HG03460 (cell line): ENCODE measurements around the gene DNAH1.

ENCODE experiments used
- ATAC-seq: cut with Tn5 transposase; IDR thresholded peaks from one replicate; pipeline ENCODE4 v1.9.1; 2021; ENCODE audit not compliant: unreplicated experiment

The DNAH1 gene

DNA sequence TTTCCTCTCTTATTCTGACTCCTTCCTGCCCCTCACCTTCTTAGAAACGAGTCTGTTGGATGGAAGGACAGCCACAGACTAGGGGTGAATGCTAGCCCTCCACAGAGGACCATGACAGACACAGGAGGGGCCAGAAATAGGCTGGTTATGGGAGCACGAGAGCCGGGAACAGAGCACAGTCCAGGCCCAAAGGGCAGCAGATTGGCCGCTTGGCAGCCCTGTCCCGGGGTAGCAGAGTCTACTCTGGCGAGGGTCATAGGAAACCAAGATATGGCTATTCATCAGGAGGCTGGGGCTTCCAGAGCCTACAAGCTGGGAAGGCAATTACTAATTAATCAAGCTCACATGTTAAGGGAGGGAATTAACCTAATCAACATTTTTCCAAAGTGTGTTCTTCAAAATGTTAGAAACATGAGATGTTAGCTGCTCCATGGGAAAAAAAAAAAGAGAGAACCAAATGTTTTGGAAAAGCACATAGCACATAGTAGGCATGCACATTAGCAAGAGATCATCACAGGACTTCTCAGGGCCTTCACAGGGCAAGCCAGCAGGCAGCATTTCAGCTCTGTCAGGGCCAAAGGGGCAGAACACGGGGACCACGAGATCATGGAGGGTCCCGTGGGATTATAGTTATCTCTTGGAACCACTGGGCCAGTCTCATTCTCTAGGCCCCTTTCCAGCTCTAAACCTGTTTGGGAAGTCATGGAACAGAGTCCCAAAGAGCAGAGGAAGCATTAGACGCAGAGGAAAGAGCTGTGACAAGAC lies 115.5 kb downstream of the DNAH1 start:
- ATAC-seq, result no peak

DNA sequence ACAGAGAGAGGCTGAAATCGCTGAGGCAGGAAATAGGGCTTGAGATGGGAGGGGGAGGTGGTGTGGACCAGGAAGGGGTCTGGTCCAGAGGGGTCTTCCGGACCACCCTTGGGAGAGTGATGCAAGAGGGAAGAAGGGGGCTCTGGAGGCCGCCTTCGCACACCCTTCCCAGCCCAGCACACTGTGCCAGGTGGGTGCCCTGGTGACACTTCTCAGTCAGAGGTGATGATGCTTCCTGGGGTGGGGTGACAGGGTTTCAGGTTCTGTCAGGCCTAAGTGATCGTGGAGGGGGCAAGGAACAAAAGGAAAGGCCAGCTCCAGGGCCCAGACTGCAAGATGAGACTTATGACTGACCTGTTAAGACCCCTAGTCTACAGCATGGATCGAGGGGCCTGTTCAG lies 116.1 kb downstream of the DNAH1 start:
- ATAC-seq, result no peak

DNA sequence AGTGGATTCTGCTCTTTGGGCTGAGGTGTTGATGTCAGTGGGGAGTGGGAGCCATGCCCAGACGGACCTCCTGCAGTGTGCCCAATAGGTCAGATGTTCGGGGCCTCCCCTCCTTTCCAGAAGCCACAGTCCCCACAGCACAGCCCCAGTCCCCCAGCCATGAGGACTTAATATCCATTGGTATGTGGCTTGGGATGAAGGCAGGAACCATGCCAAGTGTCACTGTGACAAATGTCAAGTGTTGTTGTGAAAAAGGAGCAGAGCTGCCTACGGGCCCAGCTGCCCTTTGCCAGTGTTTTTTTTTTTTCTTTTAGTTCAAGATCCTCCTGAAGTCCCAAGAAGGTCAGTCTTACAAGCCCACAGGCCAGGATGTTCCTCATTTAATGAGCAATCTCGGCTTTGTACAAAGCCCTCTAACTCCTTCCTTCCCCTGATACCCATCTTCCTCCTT lies 116.6 kb downstream of the DNAH1 start:
- no peak for ATAC-seq

DNA sequence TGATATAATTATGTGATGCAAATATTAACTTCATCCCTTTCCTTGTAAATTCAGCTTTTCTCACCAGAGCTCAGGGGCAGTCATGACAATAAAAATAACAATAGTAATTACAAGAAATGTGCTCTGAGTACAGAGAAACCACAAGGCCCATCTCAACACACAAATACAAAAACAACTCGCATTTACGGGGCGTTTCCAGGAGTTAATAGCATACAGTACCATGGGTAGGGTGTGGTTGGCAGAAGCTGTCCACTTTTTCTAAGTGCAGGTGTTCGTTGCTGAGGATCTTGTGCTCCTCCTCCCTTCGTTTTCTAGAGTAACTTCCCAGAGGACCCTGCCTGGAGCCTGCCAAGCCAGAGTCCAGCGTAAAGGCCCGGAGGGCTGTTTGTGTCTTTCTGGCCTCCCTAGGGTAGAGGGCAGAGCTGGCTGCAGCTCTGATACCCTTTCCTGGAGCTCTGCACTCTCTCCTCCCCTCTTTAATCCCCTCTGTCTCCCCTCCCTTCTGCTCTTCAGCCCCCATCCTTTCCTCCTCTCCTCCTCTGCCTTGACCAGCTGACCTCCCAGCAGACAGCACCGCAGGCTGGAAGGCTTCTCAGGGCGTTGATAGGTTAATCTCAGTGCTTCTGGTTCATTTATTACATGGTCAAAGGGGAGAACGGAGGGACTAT lies 117.3 kb downstream of the DNAH1 start:
- ATAC-seq, result no peak

DNA sequence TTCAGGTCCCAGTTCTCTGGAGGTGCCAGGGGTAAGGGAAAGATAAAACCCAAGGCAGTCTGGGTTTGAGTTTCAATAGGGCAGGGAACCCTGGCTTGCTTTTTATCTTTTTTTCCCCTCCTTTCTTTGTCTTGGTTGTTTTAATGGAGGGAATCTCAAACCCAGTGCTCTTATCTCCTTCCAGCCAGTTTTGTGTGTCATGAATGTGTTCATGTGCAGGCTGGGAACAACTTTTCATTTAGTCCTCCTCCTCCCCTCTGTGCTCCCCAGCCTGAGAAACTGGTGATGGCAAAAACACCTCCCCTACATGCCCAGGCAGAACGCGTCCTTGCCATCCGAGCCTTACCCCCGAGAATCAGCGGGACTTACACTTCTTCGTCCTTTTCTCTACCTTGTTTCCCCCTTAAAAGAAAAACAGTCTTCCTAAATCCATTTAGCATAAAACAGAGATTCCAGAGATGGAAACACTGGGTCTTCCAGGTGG lies 117.9 kb downstream of the DNAH1 start:
- no peak for ATAC-seq

DNA sequence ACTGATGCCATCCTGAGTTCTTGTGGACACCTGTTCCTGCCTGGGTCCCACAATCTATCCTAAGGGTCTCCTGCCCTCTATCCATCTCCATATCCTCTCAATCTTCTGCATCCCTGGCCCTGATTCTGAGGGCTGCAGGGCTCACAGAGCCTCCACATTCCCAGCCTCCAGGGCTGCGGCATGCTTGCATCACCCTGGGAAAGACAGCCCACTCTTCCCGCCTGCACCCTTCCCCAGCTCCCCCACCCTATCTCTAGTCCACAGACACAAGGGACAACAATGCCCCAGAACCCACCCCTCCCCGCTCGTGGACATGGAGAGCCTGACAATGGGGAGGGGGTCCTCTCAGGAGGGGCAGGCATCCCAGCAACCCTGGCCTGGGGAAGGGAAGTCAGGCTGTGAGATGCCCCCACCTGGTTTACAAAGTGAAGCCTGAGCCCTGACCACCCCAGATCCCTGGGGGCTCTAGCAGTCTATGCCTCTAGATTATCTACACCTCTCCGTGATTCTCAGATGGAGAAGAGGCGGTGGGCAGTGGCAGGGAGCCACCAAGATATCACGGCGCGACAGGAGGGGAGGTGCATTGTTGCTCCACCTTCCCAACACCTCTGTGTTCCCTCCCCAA lies 118.5 kb downstream of the DNAH1 start:
- ATAC-seq, result no peak

DNA sequence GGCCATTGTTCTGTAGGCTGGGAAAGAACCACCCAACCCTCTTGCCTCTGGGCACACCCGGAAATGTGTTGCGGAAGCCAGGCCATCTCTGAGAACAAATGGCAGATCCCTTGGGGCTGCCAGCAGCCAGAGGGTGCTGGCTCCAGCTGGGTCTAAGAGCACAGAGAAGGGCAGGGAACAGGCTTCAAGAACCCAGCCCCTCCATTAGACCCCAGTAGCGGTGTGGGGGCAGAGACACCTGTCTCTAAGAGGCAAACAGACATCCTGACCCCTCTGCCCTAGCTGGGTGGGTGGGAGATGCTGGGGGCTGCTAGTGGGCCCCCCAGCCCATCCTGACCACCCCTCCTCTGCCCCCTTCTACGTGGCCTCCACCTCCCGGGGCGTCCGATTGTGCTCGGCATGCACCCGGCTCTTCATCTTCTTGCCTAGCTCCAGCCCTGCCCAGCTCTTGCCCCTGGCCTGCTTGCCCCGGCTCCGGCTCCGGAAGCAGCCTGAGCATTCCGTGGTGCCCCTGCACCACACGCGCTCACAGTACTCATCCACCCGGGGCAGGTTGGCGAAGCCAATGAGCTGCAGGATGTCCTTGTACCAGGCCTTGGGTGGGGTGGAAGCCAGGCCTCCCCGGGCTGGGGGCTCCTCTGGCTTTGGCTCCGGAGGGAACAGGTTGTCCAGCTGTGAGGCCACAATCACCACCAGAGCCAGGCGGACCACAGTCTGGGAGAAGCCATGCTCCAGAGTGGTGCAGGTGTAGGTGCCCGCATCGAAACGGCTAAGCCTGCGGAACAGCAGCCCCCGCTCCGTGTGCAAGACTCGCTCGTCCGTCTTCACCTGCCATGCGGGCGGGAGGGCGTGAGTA lies 119.4 kb downstream of the DNAH1 start:
- no peak for ATAC-seq

DNA sequence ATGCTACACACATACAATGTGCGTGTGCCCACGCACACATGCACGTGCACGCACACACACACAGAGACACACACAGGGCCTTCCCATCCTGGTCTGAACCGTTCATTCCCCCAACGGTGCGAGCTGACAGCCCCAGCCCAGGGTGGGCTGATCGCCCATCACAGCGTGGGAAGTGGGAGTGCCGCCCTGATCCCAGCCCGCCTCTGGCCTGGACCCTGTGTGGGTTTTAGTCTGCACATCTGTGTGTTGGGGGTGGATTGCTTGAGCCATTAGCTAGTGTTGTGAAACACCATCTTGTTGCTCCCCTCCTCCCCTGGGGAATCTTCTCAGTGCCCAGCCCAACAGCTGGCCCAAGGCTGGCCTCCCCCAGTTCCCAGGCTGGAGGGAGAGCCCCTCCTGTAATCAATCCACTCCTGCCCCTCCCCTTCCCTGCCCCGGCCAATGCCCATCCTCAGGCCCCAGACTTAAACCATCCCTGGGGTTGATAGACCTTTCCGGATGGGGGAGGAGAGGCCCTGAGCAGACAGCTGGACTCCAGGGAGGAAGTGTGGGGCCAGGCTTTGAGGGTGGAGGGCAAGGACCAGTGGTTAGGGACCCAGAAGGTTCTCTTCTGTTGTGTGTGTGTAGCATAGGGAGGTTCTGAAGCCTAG lies 120.5 kb downstream of the DNAH1 start:
- no peak for ATAC-seq

DNA sequence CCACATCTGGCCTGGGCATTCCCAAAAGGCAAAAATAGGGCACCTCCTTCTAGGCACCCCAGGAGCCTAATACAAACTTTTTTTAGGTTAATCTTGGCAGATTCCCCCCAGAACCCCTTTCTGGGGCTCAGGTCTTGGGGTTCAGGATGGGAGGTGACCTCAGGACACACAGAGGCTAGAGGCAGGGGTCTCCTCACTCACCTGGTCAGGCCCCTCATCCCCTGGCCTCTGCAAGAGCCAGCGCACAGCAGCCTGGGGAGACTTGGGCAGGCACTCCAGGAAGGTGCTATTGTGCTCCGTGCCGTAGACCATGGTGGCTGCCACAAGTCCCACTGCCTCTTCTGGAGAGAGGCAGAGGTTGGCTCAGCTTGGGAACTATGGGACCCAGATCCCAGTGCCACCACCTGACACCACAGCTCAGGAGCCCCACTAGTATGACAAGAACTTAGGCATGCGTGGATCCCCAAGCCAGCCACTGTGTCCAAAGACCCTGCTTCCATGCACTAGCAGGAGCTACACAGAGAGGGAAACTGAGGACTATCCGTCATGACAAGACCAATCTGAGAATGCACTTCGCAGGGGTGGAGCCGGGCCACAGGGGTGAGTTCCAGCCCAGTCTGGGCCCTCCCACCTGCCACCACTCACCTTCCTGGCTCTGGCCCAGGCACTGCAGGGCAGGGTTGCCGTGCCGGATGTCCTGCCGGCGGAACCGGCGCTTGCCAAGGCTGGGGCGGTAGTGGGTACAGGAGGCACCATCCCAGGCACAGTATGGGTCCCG lies 121.4 kb downstream of the DNAH1 start:
- ATAC-seq, result no peak

DNA sequence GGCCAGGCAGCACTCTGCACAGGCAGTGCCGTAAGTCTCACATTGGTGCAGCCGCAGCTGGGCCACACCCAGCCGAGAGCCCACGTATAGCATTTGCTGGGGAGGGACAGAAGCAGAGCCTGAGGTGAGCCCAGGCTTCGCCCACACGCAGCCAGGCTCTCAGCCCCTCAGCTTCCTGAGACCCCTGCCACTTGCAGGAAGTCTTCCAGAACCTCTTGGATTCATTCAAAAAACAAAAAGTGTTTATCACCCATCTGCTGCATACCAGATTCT lies 121.9 kb downstream of the DNAH1 start:
- ATAC-seq, result no peak

DNA sequence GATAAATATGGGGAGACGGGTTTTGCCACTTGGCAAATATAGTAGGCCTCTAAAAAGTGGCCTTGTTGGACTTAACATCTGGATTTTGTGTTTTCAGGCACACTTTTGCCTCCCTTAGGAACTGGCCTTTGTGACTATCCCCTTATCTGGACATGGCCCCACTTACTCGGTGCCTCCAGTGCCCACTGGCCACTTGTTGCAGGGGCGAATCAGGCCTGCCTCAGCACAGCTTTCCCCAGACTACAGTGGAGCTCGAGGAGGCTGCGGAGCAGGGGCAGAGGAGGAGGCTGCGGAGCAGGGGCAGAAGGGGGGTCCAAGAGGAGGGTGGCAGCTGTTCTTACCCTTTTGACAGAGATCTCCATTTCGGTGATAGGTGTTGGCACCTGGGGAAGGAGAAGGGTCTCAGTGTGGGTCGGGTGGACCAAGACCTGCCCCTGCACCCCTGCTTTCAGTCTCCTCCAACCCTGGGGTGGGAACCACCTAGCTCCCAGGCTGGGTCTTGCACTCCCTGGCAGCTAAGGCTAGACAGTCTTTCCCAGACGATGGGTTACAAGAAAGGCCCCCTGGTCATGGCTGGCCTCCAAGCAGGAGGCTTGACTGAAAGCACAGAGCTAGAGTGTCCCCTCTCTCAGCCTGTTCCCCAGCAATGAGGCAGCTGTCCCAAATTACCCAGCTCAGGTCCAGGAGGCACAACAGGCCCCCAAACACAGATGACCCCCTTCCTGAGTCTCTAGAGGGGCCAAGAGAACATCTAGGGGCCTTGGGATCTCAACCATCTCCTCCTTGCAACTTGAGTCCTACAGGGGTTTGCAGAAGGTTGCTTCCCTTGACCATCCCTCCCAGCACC lies 122.7 kb downstream of the DNAH1 start:
- ATAC-seq, result no peak

DNA sequence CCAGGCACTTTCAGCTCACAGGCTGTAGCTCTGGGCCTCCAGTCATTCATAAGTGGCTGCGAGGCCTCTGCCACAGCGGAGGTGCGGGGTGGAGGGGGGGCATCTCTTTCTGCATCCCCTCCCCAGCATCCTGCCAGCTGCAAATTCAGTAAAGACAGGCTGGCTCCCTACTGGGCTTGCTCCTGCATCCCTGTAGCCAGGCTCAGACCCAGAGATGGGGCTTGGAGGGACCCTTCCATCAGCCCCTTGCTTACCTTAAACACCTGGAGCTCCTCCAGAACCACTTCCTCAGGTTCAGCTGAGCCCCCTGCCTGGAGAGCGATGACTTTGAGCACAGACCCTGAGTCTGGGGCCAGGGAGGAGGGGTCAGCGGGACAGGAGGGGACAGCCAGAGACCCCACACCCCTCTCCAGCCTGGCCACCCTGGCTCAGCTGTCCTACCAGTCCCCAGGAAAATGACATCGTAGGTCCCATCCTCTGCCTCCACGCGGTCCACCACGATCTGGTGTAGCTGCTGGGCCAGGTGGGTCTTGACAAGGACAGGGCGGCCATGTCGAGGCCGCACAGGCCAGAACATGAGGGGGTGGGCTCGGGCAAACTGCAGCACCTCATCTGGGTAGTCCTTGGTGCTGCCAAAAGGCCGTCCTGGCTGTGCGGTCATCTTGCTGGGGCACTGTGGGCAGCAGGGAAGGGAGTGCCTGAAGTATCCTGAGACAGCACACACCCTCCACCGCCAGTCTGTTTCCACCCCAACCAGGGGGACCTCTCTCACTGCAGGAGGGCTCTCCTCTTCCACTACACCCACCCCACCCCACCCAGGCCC lies 123.5 kb downstream of the DNAH1 start:
- ATAC-seq, result no peak

DNA sequence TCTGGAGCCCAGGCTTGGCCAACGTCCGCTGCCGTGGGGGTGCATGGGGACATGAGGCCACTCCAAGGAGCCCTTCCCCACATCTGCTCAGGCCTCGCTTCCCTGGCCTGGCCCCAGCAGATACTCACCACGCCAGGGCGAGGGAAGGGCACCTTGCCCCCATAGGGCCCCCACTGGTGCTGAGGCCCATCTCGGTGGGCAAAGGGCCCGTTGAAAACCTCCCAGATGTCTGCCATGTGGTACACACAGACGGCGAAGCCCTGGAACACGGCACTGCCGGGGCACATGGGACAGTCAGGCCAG lies 124.1 kb downstream of the DNAH1 start:
- no peak for ATAC-seq

DNA sequence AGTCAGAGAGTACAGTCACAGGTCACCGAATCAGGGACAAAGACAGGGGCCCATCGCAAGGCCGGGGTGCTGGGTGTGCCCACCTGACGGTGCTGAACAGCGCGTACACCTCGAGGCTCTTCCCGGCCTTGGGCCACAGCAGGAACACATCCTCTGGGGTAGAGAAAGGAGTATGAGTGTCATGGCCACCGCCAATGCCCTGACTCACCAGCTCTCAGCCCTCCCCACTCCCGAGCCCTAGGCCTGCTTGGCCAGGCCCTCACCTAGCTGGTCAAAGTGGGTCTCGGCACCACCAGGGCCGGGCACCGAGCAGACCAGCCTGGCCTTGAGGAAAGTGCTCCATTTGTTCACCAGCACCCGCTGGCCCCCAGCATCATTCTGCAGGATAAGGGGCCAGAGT lies 124.6 kb downstream of the DNAH1 start:
- ATAC-seq, result no peak

DNA sequence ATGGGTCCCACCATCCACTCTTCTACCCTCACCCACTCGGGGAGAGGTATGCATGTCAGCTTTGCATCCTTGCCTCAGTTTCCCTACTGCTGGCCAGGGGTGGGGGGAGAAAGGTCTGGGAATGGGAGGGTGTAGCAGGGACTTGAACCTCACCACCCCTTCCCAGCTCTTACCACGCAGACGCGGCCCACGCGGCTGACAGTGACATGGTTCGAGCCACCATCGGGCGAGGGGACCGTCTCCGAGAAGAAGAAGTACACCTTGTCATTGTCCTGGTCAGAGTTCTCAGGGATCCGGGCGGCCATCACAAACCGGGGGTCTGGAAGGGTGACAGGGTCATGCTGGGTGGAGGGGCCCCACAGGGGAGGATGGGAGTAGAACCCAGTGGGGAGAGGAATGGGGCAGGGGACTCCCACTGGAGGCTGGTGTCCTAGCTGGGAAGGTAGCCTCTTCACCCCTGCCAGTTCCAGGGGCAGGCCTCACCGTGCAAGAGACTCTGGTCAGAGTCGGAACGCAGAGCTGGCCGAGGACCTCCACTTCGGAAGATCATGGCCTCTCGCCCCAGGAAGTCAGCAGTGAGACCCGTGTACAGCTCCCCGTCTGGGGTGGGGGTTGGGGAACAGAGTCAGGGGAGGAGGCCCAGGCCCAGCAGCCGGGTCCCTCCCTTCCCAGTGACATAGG lies 125.1 kb downstream of the DNAH1 start:
- ATAC-seq, result no peak

DNA sequence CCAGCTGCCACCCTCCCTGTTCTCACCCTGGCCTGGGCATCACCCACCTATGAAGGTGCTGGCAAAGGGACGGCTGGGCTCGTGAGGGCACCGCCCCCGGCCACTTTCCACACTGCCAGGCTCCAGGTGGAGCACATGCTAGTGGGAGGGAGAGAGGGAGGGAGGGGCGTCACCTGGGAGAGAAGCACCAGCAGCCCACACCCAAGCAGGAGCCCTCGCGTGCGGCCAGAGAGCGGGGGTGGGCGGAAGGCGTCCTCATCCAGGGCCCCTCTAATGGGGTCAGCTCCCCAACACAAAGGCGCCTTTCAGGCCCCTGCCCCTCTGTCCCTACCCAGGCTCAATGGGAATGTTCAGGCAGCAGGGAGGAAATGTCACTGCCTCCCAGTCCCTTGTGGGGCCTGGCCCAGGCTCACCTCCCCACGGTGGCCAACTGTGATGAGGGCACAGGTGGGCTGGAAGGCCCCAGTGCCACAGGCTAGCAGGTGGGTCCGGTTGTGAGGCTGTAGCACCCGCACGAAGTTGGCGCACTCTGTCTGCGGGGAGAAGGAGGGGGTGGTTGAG lies 125.7 kb downstream of the DNAH1 start:
- ATAC-seq, result no peak

DNA sequence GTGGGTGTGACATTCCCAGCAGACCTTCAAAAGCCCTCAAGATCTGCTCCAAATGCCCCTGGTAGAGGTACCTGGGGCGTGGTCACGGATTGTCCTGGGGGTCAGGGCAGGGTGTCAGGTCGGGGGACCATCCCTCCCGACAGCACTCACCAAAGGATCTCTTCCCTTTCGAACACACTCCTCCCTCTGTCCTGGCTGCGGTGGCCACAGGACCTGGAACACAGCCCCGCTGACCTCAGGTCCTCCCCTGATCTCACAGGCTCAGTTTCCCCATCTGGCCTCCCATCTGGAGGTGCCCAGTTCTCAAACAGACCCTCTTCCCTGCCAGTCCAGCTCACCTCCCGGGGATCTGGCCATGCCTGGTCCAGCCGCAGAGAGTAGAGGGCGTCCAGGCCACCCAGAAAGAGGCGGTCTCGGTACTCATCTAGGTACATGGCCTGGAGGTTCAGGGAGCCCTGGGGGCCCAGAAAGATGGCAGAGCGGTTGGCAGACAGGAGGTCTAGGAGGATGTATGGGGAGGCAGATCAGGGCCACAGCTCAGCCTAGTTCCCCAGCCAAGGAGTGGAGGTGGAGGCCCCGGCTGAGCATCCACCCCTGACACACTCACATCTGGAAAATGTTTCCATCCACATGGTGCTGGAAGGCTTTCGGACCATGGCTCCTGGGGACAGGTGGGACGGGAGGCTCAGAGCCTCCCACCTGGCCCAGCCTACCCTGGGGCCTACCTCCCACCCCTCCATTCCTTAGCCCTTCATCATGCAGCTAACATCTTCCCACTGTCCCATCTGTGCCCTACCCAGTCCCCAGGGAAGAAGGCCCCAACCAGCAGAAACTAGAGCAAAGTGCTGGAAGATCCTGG lies 126.5 kb downstream of the DNAH1 start:
- ATAC-seq, result no peak
